HK-2 (cell line): ENCODE results near the gene RBM3.
"Not testable (repeated sequence)": the region's sequence is repeated elsewhere in the genome, so short reads cannot be mapped to it uniquely, and the experiment has no call there.

Source experiments
- DNase-seq: peaks from one replicate; pipeline ENCODE4 v3.0.0-alpha.2; 2018; ENCODE audit not compliant: unreplicated experiment

The RBM3 gene

DNA sequence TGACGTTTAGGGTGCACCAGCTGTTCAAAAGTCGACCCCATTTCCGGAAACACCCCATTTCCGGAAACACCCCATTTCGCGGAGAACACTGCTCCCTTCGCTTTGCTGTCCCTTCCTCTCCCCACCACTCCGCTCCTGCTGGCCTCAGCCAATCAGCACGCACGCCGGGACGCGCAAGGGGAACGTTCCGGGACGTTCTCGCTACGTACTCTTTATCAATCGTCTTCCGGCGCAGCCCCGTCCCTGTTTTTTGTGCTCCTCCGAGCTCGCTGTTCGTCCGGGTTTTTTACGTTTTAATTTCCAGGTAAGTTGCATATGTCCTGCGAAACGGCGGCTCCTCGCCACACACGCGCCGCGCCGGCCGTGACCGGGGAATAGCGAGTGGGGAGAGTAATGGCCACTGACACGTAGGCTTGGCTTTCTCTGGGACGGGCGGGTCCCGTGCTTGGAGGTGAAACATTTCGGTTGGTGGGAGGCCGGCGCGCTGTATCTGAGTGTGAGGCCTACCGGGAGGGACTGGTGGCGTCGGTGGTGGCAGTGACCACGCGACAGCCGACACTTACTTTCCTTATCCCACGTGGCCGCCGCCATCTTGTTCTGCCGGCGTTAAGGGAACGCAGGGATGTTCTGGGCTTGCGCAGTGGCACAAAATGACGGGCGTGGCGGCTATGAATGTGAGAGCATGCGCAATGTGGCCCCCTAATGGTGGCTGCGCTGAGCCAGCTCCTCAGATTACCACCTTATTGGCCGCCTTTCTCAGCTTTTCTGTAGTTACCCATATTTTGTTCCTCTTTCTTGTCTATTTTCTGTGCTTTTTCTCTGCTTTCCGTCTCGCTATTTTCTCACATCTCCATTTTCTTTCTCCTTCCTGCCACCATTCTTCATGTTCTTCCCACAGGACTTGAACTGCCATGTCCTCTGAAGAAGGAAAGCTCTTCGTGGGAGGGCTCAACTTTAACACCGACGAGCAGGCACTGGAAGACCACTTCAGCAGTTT, at the start of gene RBM3:
Gene RBM3, plus strand, starts transcription at position 215 of the 997 bp plus-strand sequence. Its CDS starts 697 bp downstream, at position 912.
- DNase-seq, result peak; percentile 90

DNA sequence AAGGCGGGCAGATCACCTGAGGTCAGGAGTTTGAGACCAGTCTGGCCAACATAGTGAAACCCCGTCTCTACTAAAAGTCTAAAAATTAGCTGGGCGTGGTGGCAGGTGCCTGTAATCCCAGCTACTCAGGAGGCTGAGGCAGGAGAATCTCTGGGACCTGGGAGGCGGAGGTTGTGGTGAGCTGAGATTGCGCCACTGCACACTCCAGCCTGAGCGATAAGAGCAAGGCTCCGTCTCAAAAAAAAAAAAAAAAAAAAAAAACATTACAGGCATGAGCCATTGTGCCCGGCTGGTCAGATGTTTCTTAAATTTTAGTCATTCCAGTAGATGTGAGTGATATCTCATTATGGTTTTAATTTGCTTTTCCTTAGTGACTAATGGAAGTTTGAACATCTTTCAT, 48.4 kb upstream of the RBM3 start:
- DNase-seq, result not testable (repeated sequence)

DNA sequence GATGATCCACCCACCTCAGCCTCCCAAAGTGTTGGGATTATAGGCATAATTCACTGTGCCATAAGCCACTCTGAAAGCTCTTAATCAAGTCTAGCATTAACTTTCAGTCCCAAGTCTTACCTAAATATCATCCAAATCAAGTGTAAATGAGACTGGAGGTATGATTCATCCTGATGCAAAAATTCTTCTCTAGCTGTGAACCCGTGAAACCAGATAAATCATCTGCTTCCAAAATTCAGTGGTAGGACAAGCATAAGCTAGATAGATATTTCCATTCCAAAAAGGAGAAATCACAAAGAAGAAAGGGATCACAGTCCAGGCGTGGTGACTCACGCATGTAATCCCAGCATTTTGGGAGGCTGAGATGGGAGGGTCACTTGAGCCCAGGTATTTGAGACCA, 43.5 kb upstream of the RBM3 start:
- no peak for DNase-seq

DNA sequence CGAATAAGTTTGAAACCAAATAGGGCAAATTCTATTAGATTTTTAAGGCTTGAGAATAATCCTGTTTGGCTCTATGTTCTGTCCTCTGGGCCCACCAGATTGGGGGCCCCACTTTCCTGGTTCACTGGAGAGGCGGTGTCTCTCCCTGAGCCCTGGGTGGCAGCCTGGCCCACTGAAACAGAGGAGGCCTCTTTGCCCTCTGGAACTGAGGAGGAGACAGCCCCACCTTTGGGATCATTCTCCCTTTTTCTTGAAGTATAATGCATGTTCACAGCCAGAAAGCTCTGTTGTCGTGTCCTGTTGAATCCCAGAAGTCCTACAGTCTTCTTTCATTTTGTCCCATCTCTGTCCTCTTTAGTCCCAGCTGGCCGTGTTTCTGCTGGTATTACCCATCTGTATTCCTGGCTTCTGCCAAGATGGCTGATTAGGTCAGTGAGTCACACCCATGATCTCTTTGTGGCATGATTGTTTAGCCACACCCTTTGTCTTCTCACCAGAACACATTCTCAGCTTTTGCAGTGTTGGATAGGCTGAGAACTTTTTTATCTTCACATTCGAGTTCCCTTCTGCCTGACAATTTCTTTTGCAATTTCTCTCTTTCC, 42.8 kb upstream of the RBM3 start:
- peak; percentile 27 for DNase-seq

DNA sequence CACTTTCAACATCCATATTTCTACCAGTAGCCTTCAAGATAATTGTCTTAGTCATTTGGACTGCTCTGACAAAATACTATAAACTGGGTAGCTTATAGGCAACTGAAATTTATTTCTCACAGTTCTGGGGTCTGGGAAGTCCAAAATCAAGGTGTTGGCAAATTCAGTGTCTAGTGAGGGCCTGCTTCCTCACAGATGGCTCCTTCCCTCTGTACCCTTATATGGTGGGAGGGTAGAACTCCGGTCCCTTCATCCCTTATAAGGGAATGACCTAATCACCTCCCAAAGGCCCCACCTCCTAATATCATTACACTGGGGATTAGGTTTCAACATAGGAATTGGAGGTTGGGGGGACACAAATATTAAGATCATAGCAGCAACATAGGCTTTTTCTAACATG, 42.1 kb upstream of the RBM3 start:
- no peak for DNase-seq

DNA sequence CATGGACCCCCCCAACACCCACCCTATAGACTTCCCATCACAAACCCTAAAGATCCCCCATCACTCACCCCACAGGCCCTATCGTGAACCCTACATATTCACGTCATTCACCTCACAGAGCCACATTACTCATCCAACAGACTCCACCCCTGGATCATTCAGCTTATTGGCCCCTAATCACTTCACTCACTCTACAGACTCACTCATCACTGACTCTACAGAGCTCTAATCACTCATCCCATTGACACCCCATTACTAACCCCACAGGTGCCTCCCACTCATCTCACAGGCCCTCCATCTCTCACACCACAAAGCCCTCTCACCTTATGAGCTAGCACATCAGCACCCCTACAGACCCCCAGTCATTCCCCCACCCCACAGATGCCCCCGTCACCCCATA, 41.1 kb upstream of the RBM3 start:
- no peak for DNase-seq

DNA sequence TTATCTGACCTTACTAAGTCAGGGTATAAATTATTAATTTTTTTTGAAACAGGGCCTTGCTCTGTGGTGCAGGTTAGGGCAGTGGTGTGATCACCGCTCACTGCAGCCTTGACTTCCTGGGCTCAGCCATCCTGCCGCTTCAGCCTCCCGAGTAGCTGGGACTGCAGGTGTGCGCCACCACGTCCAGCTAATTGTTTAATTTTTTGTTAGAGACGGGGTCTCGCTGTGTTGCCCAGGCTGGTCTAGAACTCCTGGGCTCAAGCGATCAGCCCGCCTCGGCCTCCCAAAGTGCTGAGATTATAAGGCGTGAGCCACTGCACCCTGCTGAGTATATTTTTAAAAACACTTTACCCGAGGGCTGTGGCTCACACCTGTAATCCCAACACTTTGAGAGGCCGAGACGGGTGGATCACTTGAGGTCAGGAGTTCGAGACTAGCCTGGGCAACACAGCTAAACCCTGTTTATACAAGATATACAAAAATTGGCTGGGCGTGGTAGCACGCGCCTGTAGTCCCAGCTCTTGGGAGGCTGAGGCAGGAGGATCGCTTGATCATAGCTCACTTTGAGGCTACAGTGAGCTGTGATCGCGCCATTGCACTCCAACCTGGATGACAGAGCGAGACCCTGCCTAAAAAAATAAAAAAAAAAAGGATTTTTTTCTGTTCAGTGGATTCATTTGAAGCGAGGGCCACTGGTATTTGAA, 35.5 kb upstream of the RBM3 start:
- DNase-seq, result no peak

DNA sequence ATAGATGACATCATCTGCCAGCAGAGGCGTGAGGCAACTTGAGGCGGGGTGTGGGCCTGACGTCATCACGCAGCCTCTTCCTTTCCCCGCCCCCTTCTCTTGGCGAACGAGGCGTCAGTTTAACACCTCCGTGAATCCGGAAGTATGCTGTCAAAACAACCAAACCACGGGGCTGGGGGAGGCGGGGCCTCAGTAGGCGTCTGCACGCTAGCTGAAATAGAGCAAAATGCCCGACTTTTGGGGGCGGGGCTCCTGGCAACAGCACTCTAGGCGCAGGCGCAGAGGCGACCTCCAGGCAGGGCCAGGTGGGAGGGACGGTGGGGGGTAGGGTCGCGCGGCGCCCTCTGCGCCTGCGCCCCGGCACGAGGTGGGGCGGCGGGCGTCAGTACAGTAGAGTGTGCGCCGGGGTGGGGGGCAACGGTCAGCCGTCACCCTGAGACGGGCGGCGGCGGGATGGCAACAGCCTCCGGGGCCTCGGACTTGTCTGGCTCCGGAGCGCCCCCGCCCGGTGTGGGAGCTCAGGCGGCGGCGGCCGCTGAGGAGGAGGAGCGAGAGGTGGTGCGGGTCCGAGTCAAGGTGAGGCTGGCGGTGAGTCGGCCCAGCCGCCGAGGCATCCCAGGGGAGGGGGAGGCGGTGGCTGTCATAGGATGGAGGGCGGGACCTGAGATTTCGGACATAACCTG, 34.8 kb upstream of the RBM3 start, which contains the start of gene TBC1D25:
Gene TBC1D25, plus strand, starts transcription at position 370 of the 683 bp plus-strand sequence. Its CDS starts 84 bp downstream, at position 454.
- peak; percentile 97 for DNase-seq

DNA sequence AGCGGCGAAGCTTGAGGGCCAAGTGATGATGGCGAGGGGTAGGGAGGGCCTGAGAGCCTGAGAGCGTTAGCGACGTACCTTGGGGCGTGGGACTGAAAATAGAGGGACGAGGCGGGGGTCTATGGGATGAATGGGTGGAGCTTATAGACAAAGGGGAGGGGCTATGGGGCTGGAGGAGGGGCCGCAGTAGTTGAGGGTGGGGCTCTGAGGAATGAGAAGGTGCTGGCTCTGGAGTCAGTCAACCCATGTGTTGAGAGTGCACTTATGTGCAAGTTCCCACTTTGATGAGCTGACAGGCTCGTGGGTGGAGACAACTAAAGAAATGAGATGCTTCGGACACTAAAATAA, 34.3 kb upstream of the RBM3 start:
- DNase-seq, result no peak

DNA sequence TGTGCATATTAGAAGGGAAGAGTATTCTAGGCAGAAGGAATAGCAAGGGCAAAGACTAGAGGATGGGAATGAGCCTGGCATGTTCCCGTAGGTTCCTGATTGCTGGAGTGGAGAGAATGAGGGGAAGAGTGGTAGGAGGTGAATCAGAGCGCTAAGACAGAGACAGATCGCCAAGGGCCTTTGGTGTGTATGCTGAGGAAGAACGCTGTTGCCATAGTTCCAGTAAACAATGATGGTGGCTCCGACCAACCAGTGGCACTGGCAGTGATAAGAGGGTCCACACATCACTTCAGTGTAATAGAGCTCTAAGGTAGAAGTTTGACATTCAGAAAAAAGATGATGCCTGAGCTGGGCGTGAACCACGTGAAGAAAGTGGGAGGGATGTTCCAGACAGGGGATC, 33.8 kb upstream of the RBM3 start:
- DNase-seq, result no peak

DNA sequence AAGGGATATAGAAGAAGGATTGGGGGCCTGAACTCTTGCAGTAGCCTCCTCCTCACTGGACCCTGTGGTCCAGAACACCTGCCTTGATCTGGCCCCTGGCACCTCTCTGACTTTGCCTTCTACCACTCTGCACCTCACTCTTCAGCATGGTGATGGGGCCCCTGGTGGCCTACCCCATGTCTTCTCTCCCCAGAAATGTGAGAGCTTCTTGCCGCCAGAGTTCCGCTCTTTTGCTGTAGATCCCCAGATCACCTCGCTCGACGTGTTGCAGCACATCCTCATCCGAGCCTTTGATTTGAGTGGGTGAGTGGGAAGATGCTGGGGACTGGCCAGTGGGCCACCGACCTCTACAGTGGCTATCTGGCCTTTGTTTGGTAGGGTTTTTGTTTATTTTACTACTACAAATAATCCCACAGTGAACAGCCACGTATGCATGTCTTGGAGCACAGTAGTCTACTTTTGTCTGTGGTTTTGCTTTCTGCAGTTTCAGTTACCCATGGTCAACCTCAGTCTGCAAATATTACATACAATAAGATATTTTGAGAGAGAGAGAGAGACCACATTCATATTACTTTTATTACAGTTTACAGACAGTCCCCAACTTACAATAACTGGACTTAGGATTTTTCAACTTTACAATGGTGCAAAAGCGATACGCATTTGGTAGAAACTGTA, 33.0 kb upstream of the RBM3 start:
- DNase-seq, result no peak

DNA sequence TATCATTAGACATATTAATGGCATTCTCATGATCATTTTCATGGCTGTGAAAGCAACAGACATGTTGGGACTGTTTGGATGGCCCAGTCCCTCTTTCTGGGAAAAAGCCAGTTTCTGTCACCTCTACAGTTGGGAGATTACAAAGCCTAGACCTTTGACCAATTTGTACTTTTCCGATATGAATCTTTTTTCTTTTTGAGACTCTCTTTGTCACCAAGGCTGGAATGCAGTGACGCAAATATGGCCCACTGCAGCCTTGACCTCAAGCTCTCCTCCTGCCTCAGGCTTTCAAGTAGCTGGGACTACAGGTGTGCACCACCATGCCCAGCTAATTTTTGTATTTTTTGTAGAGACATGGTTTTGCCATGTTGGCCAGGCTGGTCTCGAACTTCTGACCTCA, 25.4 kb upstream of the RBM3 start:
- DNase-seq, result no peak

DNA sequence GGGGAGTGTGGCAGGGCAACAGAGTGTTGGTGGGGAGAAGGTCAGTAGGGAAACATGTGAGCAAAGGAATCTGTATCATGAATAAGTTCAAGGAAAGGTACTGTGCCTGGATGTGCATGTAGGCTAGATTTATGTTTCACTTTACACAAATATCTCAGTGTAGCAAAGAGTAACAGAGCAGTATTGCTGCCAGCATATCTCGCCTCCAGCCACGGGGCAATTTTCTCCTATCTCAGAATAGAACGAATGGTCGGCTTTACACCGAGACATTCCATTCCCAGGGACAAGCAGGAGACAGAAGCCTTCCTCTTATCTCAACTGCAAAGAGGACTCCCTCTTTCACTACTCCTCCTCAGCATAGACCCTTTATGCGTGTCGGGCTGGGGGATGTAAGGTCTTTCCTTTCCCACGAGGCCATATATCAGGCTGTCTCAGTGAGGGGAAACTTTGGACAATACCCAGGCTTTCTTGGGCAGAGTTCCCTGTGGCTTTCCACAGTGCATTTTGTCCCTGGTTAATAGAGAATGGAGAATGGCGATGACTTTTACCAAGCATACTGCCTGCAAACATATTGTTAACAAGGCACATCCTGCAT, 18.5 kb upstream of the RBM3 start:
- DNase-seq, result not testable (repeated sequence)

DNA sequence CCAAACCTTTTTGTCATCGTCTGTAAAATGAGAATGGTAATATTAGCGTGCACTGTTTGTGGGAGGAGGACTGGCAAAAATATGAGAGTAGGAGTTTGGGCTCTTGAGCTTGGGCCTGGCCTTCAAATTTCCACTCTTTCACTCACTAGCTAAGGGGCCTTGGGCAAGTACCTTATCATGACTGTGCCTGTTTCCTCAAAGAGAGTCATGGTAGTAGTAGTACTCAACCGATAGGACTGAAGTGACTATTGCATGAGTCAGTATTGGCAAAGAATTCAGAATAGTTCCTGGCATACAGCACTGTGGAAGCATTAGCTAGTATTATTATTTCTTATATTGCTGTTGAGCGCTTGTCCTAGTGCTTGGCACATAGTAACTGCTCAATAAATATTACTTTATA, 16.0 kb upstream of the RBM3 start:
- DNase-seq, result no peak

DNA sequence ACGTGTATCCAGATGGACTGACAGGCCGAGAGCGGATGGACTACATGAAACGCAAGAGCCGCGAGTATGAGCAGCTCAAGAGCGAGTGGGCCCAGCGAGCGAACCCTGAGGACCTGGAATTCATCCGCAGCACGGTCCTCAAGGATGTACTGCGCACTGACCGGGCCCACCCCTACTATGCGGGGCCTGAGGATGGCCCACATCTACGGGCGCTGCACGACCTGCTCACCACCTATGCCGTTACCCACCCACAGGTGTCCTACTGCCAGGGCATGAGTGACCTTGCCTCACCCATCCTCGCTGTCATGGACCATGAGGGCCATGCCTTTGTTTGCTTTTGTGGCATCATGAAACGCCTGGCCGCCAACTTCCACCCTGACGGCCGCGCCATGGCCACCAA, 14.6 kb upstream of the RBM3 start:
- no peak for DNase-seq

DNA sequence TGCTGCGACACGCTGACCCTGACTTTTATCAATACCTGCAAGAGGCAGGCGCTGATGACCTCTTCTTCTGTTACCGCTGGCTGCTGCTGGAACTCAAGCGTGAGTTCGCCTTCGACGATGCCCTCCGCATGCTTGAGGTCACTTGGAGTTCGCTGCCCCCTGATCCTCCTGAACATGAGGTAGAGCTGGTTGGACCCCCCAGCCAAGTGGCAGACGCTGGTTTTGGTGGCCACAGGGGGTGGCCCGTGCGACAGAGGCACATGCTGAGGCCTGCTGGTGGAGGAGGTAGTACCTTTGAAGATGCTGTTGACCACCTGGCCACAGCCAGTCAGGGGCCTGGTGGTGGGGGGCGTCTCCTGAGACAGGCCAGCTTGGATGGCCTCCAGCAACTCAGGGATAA, 14.2 kb upstream of the RBM3 start:
- DNase-seq, result no peak

DNA sequence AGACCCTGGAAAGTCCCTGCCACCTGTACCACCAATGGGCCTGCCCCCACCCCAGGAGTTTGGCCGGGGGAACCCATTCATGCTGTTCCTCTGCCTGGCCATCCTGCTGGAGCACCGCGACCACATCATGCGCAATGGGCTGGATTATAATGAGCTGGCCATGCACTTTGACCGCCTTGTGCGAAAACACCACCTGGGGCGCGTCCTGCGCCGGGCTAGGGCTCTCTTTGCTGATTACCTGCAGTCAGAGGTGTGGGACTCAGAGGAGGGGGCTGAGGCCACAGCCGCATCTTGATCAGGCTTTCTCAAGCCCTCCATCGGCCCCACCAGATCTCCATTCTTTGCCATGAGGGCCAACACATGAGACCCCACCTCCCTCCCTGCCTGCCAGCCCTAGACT, 13.6 kb upstream of the RBM3 start:
- no peak for DNase-seq

DNA sequence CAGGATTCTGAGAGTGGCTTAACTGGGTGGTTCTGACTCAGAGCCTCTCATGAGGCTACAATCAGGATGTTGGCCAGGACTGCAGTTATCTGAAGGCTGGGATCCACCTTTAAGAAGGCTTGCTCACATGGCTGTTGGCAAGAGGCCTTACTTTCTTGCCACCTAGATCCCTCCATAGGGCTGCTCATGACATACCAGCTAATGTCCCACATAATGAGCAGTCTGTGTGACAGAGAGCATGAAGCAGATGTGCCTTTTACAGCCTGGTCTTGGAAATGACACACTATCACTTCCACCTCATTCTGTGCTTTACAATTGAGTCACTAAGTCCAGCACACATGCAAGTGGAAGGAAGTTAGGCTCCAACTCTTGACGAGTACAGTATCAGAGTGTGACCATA, 4.3 kb upstream of the RBM3 start:
- DNase-seq, result no peak

DNA sequence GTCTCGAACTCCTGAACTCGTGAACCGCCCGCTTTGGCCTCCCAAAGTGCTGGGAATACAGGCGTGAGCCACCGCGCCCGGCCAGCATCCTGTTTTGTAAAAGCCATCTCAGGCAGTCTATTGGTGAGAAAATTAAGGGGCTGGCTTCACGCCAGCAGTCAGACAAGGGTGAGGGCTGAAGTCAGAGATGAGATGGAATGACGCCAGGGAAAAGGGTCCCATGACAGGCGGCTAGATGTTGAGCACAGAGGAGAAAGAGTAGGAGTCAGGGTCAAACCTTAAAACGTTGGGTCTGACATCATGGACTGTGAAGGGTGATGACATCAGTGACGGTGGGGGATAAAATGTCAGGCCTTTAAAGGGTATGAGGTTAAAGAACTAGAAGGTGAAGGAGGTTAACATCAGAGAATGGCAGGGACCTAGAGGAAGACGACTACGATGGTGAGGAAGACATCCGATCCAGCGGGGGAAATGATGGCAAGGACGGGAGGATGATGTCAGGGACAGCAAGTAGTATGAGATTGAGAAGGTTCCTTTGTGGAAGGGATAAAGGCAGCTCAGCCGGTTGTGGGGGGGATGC, 504 bp upstream of the RBM3 start:
- no peak for DNase-seq

DNA sequence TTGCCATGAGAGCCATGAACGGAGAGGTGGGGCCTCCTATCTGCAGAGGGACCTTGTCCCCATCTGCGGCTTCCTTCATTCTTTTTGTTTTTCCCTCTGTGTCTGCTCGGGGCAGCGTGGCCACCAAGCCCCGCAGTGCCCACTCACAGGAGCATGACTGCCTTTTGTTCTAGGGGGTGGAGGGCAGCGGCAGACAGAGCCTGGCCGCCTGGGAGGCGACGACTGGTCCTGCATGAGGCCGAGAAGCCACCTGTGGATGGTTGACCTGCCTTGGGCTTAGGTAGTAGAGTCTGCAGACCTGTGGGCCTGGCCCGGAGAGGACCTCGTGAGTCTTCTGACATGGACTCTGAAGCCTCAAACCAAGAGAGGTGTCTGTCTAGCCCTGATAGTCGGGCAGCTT, 1.4 kb downstream of the RBM3 start:
- no peak for DNase-seq

DNA sequence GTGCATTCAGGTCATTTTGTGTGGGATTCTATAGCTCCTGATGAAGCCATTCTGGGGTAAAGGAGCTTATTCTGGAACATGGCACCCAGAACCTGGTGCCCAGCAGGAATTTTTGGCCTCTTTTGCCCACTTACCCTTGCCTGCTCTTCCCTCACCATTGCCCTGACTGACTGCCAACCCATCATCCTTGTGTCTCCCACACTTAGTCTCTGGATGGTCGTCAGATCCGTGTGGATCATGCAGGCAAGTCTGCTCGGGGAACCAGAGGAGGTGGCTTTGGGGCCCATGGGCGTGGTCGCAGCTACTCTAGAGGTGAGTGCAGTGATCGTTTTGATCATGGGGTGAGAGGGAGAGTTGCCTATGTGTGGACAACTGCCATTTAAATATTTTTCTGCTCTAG, 1.8 kb downstream of the RBM3 start:
- no peak for DNase-seq
